Measurements from ENCODE around the gene FIZ1. TPM values are rescaled to one million over a fixed set of nuclear protein-coding genes. Genes with fewer than 3 reads are reported as not detected.

FIZ1 gene
- total RNA-seq, 1 donor from 2014 or later = 4.8 TPM

- Mint-ChIP-seq H3K4me1 (peaks cover 10% of the 10 kb centered on the region), H3K27me3 (ENCODE audit: insufficient read depth, low read depth) (peaks cover 4% of the 10 kb centered on the region), H3K27ac (no peak overlapping the region), H3K9me3 (no peaks in the 10 kb centered on the region), H3K36me3 (peaks cover 25% of the 10 kb centered on the region), H3K4me3 (peak overlapping the region; percentile 3)
- Histone ChIP-seq H2AFZ (replicated peaks) (no peak overlapping the region), H3K36me3 (no peaks in the 10 kb centered on the region), H3K79me2 (ENCODE audit: low read depth) (no peaks in the 10 kb centered on the region), H3K27ac (no peak overlapping the region), H4K20me1 (ENCODE audit: low read depth) (peaks cover 7% of the 10 kb centered on the region), H3K4me3 (no peak overlapping the region), H3K4me1 (no peaks in the 10 kb centered on the region), H3K27me3 (no peaks in the 10 kb centered on the region), H3K4me2 (no peak overlapping the region), H3F3A (ENCODE audit: low read depth) (peaks cover 5% of the 10 kb centered on the region), H3K9ac (no peak overlapping the region), H3K9me3 (ENCODE audit: low read depth) (no peaks in the 10 kb centered on the region)
- no peak for DNase-seq (ENCODE audit: low spot score)
- no peak for TF ChIP-seq CTCF (IDR thresholded peaks at IDR 0.05)
- TF ChIP-seq EZH2phosphoT487 (IDR thresholded peaks at IDR 0.05) = no peak
- TF ChIP-seq EZH2 (IDR thresholded peaks at IDR 0.05) = no peak
Measured at GRCh38 chr19:55617426-55617825, 18.1 kb upstream of the FIZ1 start.

GRCh38 chr19:55616395-55616875 lies 17.1 kb upstream of the FIZ1 start:
- Histone ChIP-seq H3K9ac (no peak overlapping the region), H3K36me3 (no peaks in the 10 kb centered on the region), H4K20me1 (ENCODE audit: low read depth) (peaks cover 17% of the 10 kb centered on the region), H3K4me1 (no peaks in the 10 kb centered on the region), H3K79me2 (ENCODE audit: low read depth) (no peaks in the 10 kb centered on the region), H2AFZ (replicated peaks) (no peak overlapping the region), H3K4me3 (no peak overlapping the region), H3K9me3 (ENCODE audit: low read depth) (no peaks in the 10 kb centered on the region), H3K27ac (no peak overlapping the region), H3F3A (ENCODE audit: low read depth) (peaks cover 5% of the 10 kb centered on the region), H3K4me2 (no peak overlapping the region), H3K27me3 (no peaks in the 10 kb centered on the region)
- Mint-ChIP-seq H3K9me3 (no peaks in the 10 kb centered on the region), H3K36me3 (peaks cover 25% of the 10 kb centered on the region), H3K4me3 (no peak overlapping the region), H3K27ac (no peak overlapping the region), H3K27me3 (ENCODE audit: insufficient read depth, low read depth) (peaks cover 6% of the 10 kb centered on the region), H3K4me1 (peaks cover 11% of the 10 kb centered on the region)
- TF ChIP-seq EZH2 (IDR thresholded peaks at IDR 0.05) = no peak
- no peak for TF ChIP-seq EZH2phosphoT487 (IDR thresholded peaks at IDR 0.05)
- no peak for TF ChIP-seq CTCF (IDR thresholded peaks at IDR 0.05)
- DNase-seq (ENCODE audit: low spot score) = no peak

GRCh38 chr19:55615543-55616394 lies 16.5 kb upstream of the FIZ1 start:
- H3F3A ChIP-seq (ENCODE audit: low read depth) = peaks cover 5% of the 10 kb centered on the region
- H3K79me2 ChIP-seq (ENCODE audit: low read depth) = peaks cover 2% of the 10 kb centered on the region
- no peak overlapping the region for H3K4me3 ChIP-seq
- H3K9me3 ChIP-seq (ENCODE audit: low read depth) = no peaks in the 10 kb centered on the region
- TF ChIP-seq EZH2phosphoT487 (IDR thresholded peaks at IDR 0.05) (no peak), EZH2 (IDR thresholded peaks at IDR 0.05) (no peak), CTCF (IDR thresholded peaks at IDR 0.05) (no peak)
- no peak overlapping the region for H3K27ac ChIP-seq
- H3K27me3 ChIP-seq = no peaks in the 10 kb centered on the region
- H3K9me3 Mint-ChIP-seq = no peaks in the 10 kb centered on the region
- H3K9ac ChIP-seq = no peak overlapping the region
- H3K4me1 Mint-ChIP-seq = peaks cover 15% of the 10 kb centered on the region
- no peak overlapping the region for H2AFZ ChIP-seq (replicated peaks)
- H3K27me3 Mint-ChIP-seq (ENCODE audit: insufficient read depth, low read depth) = peaks cover 6% of the 10 kb centered on the region
- peaks cover 24% of the 10 kb centered on the region for H3K36me3 Mint-ChIP-seq
- H3K4me1 ChIP-seq = no peaks in the 10 kb centered on the region
- no peak for DNase-seq (ENCODE audit: low spot score)
- no peaks in the 10 kb centered on the region for H3K36me3 ChIP-seq
- no peak overlapping the region for H3K27ac Mint-ChIP-seq
- no peak overlapping the region for H3K4me3 Mint-ChIP-seq
- no peak overlapping the region for H3K4me2 ChIP-seq
- peaks cover 24% of the 10 kb centered on the region for H4K20me1 ChIP-seq (ENCODE audit: low read depth)

Measured in neural progenitor cell (in vitro differentiated cells).